ENCODE measurements around the gene C16orf92.
"Not testable (repeated sequence)": the region's sequence is repeated elsewhere in the genome, so short reads cannot be mapped to it uniquely, and the experiment has no call there.

The C16orf92 gene

DNA sequence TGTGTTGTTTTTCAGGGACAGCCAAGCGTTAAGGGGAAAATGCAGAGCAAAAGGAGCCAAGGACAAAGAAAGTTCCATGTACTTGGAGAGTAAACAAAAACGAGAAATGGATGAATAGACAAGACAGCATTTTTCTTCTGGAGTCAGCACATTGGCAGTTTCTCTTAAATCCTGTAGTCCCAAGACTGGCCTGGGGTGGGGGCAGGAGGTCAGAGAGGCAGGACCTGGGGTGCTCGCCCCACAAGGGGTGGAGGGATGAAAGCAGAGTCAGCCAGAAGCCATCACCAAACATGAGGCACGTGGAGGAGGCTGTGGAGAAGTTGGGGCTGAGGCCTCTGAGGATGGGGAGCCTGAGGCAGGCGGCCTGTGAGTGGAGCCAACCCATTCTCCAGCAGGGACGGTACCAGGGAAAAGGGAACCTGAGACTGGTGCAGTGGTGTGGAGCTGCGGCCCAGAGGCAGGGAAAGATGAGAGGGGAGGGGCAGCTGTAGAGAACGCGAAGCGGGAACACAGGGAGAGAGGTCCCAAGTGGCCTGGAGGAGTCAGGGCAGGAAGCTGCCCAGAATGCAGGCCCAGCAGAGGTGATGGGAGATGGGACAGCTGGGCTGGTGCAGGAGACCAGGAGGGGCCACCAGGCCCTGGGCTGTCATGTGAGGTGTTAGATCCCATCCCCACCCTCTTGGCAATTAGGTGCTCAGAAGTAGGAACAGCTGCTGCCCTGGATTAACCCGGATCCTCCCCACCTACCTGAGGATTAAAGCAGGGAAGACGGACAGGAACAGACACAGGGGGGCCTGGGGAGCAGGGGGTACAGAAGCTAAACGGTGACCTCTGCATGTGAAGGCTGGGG lies 4.8 kb downstream of the C16orf92 start:
- DNase-seq, result no peak

- DNase-seq, result peak in 1 of 2 experiments; percentile 39
Observed at GRCh38 chr16:30028438-30029076, 5.6 kb downstream of the C16orf92 start.

- DNase-seq, result peak in 1 of 2 experiments; percentile 25
Observed at GRCh38 chr16:30030011-30030685, 7.2 kb downstream of the C16orf92 start.

DNA sequence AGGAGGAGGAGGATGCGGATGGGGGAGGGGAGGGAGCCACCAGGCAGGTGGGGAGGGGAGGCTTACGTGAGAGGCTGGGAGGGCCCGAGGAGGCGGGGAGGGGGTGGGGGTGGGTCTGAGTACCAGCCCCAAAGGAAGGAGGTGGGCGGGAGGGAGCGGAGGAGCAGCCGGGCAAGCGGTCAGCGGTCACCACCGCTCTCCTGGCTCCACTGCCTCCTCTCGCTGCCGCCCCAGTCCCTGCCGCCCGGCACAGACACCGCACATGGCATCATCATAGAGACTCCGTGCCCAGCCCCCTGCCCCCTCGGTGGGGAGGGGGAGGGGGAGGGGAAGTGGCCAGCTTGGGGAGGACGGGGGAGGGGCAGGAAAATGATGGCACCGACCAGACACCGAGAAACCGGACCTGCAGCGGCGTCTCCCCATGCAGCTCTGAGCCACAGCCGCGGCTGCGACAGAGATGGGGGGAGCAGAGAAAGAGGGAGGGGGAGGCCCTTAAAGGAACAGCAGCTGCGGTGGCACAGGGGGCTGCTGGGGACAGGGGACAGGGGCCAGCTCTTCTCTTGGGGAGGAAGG lies 7.9 kb downstream of the C16orf92 start, which contains the start of gene TLCD3B:
TLCD3B (minus strand) TSS at position 431 of the 573 bp plus-strand sequence. CDS start 744 bp downstream, outside the sequence.
- no peak for DNase-seq

DNA sequence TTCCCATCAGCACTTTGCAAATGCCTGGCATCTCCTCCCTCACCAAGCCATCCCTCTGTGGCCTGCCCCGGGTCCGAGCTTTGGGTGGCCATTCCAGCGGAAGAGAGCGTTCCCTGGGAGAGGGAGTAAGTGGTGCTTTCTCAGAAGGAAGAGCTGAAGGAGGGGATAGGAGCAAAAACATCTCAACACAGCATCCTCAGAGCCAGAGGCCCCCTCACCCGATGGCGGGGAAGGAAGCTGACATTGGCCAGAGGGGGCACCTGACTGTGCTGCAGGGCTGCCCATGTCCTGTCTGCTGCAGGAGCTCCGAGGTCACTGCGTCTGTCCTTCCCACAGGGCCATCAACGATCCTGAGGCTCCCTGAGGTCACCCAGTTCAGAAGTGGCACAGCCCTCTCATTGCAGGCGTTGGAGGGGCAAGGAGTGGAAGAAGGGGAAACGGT lies 8.5 kb downstream of the C16orf92 start:
- no peak for DNase-seq

- peak; percentile 74 to 87 for DNase-seq
Observed at GRCh38 chr16:30032083-30032819, 9.3 kb downstream of the C16orf92 start.

- DNase-seq, result no peak
Observed at GRCh38 chr16:30033270-30033669, 10.3 kb downstream of the C16orf92 start.

GRCh38 chr16:30040221-30040620 lies 17.2 kb downstream of the C16orf92 start:
- no peak for DNase-seq

GRCh38 chr16:30040690-30041089 lies 17.7 kb downstream of the C16orf92 start:
- not testable (repeated sequence) for DNase-seq

- DNase-seq, result peak in 1 of 2 experiments; percentile 44
Observed at GRCh38 chr16:30041841-30042240, 18.8 kb downstream of the C16orf92 start.

DNA sequence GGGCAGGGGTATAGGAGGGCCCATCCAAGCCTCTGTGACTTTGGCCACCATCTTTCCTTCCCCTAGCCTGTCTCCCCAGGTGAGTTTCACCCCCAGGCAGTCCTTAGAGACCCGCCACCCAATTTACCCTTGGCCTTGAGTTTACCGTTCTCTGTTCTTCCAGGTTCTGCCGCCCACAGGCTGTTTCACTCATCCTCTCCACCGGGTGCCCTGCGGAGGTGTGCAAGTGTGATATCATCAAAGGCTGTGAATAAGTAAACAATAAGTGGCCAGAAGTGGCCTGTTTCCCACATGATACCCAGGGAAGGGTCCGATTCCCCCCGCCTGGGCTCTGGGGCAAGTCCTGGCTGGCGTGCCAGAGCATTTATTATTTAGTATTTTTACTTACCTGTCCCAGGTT lies 23.2 kb downstream of the C16orf92 start:
- no peak for DNase-seq

DNA sequence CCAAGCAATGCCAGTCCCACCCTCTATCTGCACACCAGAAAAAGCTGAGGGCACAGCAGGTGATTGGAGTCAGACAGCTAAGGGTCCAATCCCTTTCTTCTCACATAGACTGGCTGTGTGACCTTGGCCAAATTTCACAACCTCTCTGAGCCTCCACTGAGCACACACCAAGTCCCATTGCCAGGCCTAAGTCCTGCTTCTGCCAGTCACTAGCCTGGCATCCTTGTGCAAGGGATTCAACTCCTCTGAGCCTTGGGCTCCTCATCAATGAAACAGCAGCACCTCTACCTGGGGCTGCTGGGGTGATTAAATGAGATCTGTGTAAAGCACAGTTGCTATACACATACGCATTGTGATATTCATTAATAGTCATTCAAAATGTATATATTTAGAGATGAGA lies 23.6 kb downstream of the C16orf92 start:
- no peak for DNase-seq

GRCh38 chr16:30049871-30050270 lies 26.9 kb downstream of the C16orf92 start:
- no peak for DNase-seq

GRCh38 chr16:30051518-30051917 lies 28.5 kb downstream of the C16orf92 start:
- no peak for DNase-seq

DNA sequence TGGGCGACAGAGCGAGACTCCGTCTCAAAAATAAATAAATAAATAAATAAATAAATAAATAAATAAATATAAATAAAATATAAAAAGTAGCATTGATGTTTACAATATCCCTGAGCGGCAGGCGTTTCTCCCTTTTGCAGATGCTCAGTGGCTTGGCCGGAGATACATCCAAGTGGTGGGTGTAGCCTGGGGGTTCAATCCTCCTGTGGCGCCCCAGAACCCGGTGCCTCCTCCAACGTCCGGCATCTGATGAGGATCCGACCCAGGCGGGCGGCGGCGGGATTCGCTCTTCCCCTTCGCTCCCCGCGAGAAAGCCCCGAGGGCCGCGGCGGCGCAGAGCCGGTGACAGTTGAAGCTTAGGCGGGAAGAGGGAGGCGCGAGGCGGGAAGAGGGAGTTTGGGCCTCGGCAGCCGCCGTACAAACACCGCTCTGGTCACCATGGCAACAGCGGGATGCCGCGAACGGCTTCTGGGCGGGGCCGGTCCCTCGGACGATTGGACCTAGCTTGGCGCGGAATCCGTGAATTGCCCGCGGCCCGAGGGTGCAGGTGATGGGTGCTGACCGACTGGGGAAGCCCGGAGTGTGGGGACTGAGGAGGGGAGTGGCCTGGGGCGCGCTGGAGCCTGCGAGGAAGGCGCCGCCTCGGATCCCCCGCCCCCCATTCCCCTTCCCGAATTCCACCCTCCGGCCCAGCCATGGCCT lies 29.8 kb downstream of the C16orf92 start:
- DNase-seq, result peak; percentile 63 to 90

DNA sequence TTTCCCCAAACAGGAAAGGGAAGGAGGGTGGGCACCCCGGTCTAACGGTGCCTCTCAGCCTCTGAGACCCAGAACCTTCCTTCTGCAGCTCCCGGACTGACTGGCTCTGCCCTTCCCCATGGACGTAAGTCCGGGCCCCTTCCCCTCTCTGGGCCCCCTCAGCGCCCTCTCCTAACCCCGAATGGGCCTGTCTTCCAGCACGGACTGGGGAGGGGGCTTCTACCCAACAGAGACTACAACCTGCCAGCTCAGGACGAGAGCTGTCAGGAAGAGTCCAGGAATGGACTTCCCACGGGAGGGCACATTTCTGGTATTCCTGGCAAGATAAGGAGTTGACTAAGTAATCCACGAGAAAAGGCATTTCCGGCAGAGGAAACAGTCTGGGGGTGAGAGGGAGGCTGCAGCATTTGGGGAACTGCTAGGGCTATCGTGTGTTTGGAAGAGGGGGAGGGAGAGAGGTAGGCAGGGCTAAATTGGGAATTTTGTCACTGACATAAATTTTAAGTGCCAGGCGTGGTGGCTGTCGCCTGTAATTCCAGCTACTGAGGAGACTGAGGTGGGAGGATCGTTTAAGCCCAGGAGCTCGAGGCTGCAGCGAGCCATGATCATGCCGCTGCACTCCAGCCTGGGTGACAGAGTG lies 30.5 kb downstream of the C16orf92 start:
- no peak for DNase-seq

DNA sequence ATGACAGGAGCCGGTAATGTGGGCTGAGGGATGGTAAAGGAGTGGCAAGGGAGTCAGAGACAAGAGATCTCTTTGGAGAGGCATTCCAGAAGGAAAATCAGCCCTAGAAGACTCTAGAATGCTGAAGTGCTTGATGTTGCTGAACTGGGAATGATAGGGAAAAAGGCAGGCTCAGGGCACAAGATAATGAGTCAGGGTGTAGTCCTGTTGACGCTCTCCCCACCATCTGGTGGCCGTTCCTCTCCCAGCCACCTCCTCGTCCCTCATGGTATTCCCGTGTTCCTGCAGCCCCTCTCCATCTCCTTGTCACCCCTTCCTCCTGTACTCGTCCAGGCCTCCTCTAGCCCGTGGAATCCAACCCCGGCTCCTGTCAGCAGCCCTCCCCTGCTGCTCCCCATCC lies 31.5 kb downstream of the C16orf92 start:
- DNase-seq, result no peak

GRCh38 chr16:30054959-30055553 lies 32.1 kb downstream of the C16orf92 start:
- DNase-seq, result no peak

- no peak for DNase-seq
Observed at GRCh38 chr16:30060346-30060745, 37.3 kb downstream of the C16orf92 start.

DNA sequence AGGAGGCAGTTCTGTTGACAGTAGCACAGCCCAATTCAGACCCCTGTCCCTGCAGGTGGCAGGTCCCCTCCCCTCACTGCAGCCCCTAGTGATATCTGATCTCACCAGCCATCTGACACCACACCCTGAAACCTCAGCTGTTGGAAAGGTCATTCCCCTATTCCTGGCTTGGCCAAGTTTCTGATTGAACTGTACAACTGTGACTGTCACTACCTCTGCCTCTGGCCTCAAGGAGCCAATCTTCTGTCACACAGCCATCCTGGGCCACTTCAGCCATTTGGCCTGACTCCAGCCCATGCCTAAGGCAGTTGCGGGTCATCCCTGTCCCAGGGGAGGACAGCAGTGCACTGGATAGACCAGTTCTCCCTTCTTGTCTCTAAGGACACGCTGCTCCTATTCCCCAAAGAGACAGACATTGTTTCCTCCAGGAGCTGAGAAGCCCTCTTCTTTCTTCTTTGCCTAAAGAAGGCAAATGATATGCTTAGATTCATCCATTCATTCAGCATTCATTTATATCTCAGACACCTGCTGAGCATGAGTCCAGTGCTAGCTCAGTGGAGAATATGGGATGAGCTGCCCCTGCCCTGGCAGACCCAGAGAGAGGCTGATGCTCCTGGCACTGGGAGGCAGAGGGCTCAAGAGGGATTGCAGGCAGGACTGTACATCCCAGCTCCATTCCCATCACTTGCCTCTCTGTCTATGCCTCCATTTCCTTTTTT lies 38.0 kb downstream of the C16orf92 start:
- no peak for DNase-seq
